Right atrium auricular region (tissue), 2 donors: ENCODE measurements around the gene SCFD2. TPM values are rescaled to one million over a fixed set of nuclear protein-coding genes. Genes with fewer than 3 reads are reported as not detected.

ENCODE experiments used
- DNase-seq: peaks from one replicate; pipeline ENCODE4 v3.0.0-alpha.2; 2019; ENCODE audit warnings: low spot score
- H3K27ac ChIP-seq, 2 donors: fragments of 200-600 bp; sonication (generic); 1 replicate in 1 of 2; 2 replicates in 1 of 2; pipeline ENCODE4 v1.5.1; 2016 to 2019
- H3K27me3 ChIP-seq, 2 donors: fragments of 200-600 bp; sonication (generic); one replicate each; pipeline versions ENCODE4 v1.5.1 to v1.6.0; 2017 to 2019
- H3K36me3 ChIP-seq: fragments of 200-600 bp; sonication (generic); one replicate; pipeline ENCODE4 v1.5.1; 2016
- H3K4me1 ChIP-seq, 2 donors: fragments of 200-600 bp; sonication (generic); one replicate each; pipeline versions ENCODE4 v1.5.1 to v1.6.0; 2017 to 2019
- H3K4me3 ChIP-seq, 2 donors: fragments of 200-600 bp; sonication (generic); 1 replicate in 1 of 2; 2 replicates in 1 of 2; pipeline ENCODE4 v1.5.1; 2017 to 2019; ENCODE audit warnings: mild to moderate bottlenecking in 1 of 2, moderate library complexity in 1 of 2
- H3K9me3 ChIP-seq, 2 donors: fragments of 200-600 bp; sonication (generic); one replicate each; pipeline ENCODE4 v1.5.1; 2019
- CTCF ChIP-seq, 2 donors: fragments of 200-600 bp; sonication (generic); IDR thresholded peaks; one replicate each; pipeline ENCODE4 v1.5.1; 2019; ENCODE audit warnings: antibody characterized with exemption in 2 of 2
- total RNA-seq, 2 donors: library from RNA; depleted of rRNA; stranded (reverse); fragments of >200 nt; gene quantifications; one replicate each; pipeline ENCODE4 v1.1.0, GENCODE V29; 2016

Gene SCFD2
- total RNA-seq, 2 donors from 2014 or later: 8.1 to 9.4 TPM

GRCh38 chr4:52989865-52990264 lies 376.0 kb downstream of the SCFD2 start:
- Histone ChIP-seq H3K27ac (no peak overlapping the region), H3K4me3 (no peak overlapping the region), H3K9me3 (no peaks in the 10 kb centered on the region), H3K27me3 (no peaks in the 10 kb centered on the region), H3K36me3 (no peaks in the 10 kb centered on the region), H3K4me1 (peaks cover 0 to 15% of the 10 kb centered on the region in 2 donors)
- DNase-seq: no peak
- no peak for TF ChIP-seq CTCF (IDR thresholded peaks at IDR 0.05)

- H3K4me1 ChIP-seq: peaks cover 0 to 17% of the 10 kb centered on the region in 2 donors
- H3K27ac ChIP-seq: no peak overlapping the region
- H3K9me3 ChIP-seq: no peaks in the 10 kb centered on the region
- no peaks in the 10 kb centered on the region for H3K36me3 ChIP-seq
- no peak for TF ChIP-seq CTCF (IDR thresholded peaks at IDR 0.05)
- no peak overlapping the region for H3K4me3 ChIP-seq
- no peak for DNase-seq
- no peaks in the 10 kb centered on the region for H3K27me3 ChIP-seq
Observed at GRCh38 chr4:52987392-52988056, 378.3 kb downstream of the SCFD2 start.

- Histone ChIP-seq H3K4me3 (no peak overlapping the region), H3K36me3 (no peaks in the 10 kb centered on the region), H3K4me1 (peaks cover 0 to 17% of the 10 kb centered on the region in 2 donors), H3K27ac (no peak overlapping the region), H3K27me3 (no peaks in the 10 kb centered on the region), H3K9me3 (no peaks in the 10 kb centered on the region)
- TF ChIP-seq CTCF (IDR thresholded peaks at IDR 0.05): no peak
- DNase-seq: no peak
Observed at GRCh38 chr4:52984462-52984881, 381.4 kb downstream of the SCFD2 start.

- no peak overlapping the region for H3K27ac ChIP-seq
Observed at GRCh38 chr4:52983563-52984303, 382.1 kb downstream of the SCFD2 start.

GRCh38 chr4:52982946-52983340 lies 382.9 kb downstream of the SCFD2 start:
- Histone ChIP-seq H3K27ac (no peak overlapping the region), H3K27me3 (no peaks in the 10 kb centered on the region), H3K4me1 (peaks cover 0 to 17% of the 10 kb centered on the region in 2 donors), H3K9me3 (no peaks in the 10 kb centered on the region), H3K4me3 (no peak overlapping the region), H3K36me3 (no peaks in the 10 kb centered on the region)
- TF ChIP-seq CTCF (IDR thresholded peaks at IDR 0.05): peak in 1 of 2 donors; percentile 9
- DNase-seq: no peak

More at GRCh38 chr4:52983563-52984303, 382.1 kb downstream of the SCFD2 start:
- no peaks in the 10 kb centered on the region for H3K9me3 ChIP-seq
- no peaks in the 10 kb centered on the region for H3K36me3 ChIP-seq
- H3K4me1 ChIP-seq: peaks cover 0 to 17% of the 10 kb centered on the region in 2 donors
- H3K27me3 ChIP-seq: no peaks in the 10 kb centered on the region
- no peak for DNase-seq
- peak; percentile 62 to 76 for TF ChIP-seq CTCF (IDR thresholded peaks at IDR 0.05)
- H3K4me3 ChIP-seq: no peak overlapping the region
